Endothelial cell of umbilical vein (primary cell): ENCODE measurements around the gene MVB12B. TPM values are rescaled to one million over a fixed set of nuclear protein-coding genes. Genes with fewer than 3 reads are reported as not detected.

Experiments
- BruUV-seq: library from RNA; stranded (reverse); fragments of 400-500 nt; replicated peaks from 2 replicates; lab custom pipeline; 2021; lab: Mats Ljungman, UMichigan
- CTCF ChIA-PET: fragments of 300-600, 350-600 bp; sonication (Branson Sonifier 250); formaldehyde crosslinking; loops from one replicate; lab custom pipeline; 2021; ENCODE audit warnings: antibody characterized with exemption, inconsistent platforms; lab: Charles Lee
- POLR2A ChIA-PET: fragments of 300-600, 350-600 bp; sonication (Branson Sonifier 250); formaldehyde crosslinking; loops from one replicate; lab custom pipeline; 2021; ENCODE audit warnings: antibody characterized with exemption, inconsistent platforms; lab: Charles Lee
- DNase-seq: peaks from one replicate; pipeline ENCODE4 v3.0.0-alpha.2; 2011; ENCODE audit warnings: low read depth, low spot score
- FAIRE-seq: peaks from 2 replicates; lab custom pipeline; 2011; peaks lifted over from hg19 to GRCh38; lab: Jason Lieb, UNC
- H2AFZ ChIP-seq: 2 replicates; pipeline ENCODE4 v1.6.0; 2012; ENCODE audit warnings: low read depth, low read length, control low read depth, inconsistent platforms
- H3K27ac ChIP-seq: 2 replicates; pipeline ENCODE4 v1.5.1; 2011; ENCODE audit warnings: low read depth, mild to moderate bottlenecking, control low read depth, low read length, moderate library complexity; ENCODE audit not compliant: insufficient read depth
- H3K27me3 ChIP-seq, 2 experiments: 2 replicates each; pipeline versions ENCODE4 v1.6.0 to v1.6.1; 2011; ENCODE audit warnings: low read length in 2 of 2, mixed read lengths in 1 of 2; ENCODE audit not compliant: control insufficient read depth in 2 of 2, insufficient read depth in 2 of 2
- H3K36me3 ChIP-seq, 2 experiments: 2 replicates in 1 of 2; 3 replicates in 1 of 2; pipeline ENCODE4 v1.5.1; 2011; ENCODE audit warnings: low read length in 2 of 2, mild to moderate bottlenecking in 1 of 2, moderate library complexity in 1 of 2; ENCODE audit not compliant: control insufficient read depth in 2 of 2, insufficient read depth in 2 of 2; ENCODE audit errors: extremely low read depth in 1 of 2
- H3K4me1 ChIP-seq: 3 replicates; pipeline ENCODE4 v1.5.1; 2011; ENCODE audit warnings: mild to moderate bottlenecking, low read length; ENCODE audit not compliant: control insufficient read depth, insufficient read depth; ENCODE audit errors: extremely low read depth
- H3K4me2 ChIP-seq: 2 replicates; pipeline ENCODE4 v1.6.1; 2011; ENCODE audit warnings: low read length, control low read depth, mixed read lengths; ENCODE audit not compliant: insufficient read depth
- H3K4me3 ChIP-seq, 3 experiments: fragments of 200-600 bp in 1 of 3; sonication (generic), shearing (Covaris generic) in 1 of 3; replicated peaks in 1 of 3; 2 replicates each; pipeline ENCODE4 v1.5.1; 2011 to 2016; ENCODE audit warnings: control low read depth in 3 of 3, low read length in 3 of 3, mild to moderate bottlenecking in 2 of 3, inconsistent platforms in 1 of 3, low read depth in 1 of 3, moderate library complexity in 1 of 3; ENCODE audit not compliant: insufficient read depth in 1 of 3
- H3K79me2 ChIP-seq: 2 replicates; pipeline ENCODE4 v1.6.0; 2012; ENCODE audit warnings: low read length, inconsistent platforms; ENCODE audit not compliant: control insufficient read depth, insufficient read depth
- H3K9ac ChIP-seq: replicated peaks from 2 replicates; pipeline ENCODE3; 2011; ENCODE audit warnings: low read length, control low read depth; ENCODE audit not compliant: insufficient read depth; ENCODE audit errors: extremely low read depth
- H3K9me1 ChIP-seq: replicated peaks from 3 replicates; pipeline ENCODE4 v1.6.0; 2011; ENCODE audit warnings: mild to moderate bottlenecking, low read length; ENCODE audit not compliant: control insufficient read depth, insufficient read depth; ENCODE audit errors: extremely low read depth
- H3K9me3 ChIP-seq: replicated peaks from 2 replicates; pipeline ENCODE4 v1.5.1; 2012; ENCODE audit warnings: low read length, inconsistent platforms; ENCODE audit not compliant: control insufficient read depth, insufficient read depth
- H4K20me1 ChIP-seq: replicated peaks from 2 replicates; pipeline ENCODE3; 2011; ENCODE audit warnings: mild to moderate bottlenecking, low read length; ENCODE audit not compliant: control insufficient read depth, insufficient read depth; ENCODE audit errors: extremely low read depth
- CTCF ChIP-seq, 2 donors: IDR thresholded peaks; 1 replicate in 1 of 2; 2 replicates in 1 of 2; pipeline ENCODE4 v1.5.1; 2011; ENCODE audit warnings: low read length in 2 of 2, mild to moderate bottlenecking in 2 of 2, moderate library complexity in 2 of 2, control low read depth in 1 of 2, inconsistent platforms in 1 of 2, low read depth in 1 of 2; ENCODE audit not compliant: insufficient read depth in 1 of 2; ENCODE audit errors: extremely low read depth in 1 of 2
- FOS ChIP-seq: IDR thresholded peaks from 2 replicates; pipeline ENCODE4 v1.6.1; 2011; ENCODE audit warnings: mild to moderate bottlenecking, low read length, moderate library complexity, borderline replicate concordance; ENCODE audit not compliant: insufficient read depth
- GATA2 ChIP-seq: IDR thresholded peaks from 2 replicates; pipeline ENCODE4 v1.7.0; 2011; ENCODE audit warnings: low read depth, mild to moderate bottlenecking, moderate library complexity, mixed read lengths, low read length; ENCODE audit not compliant: insufficient read length, insufficient read depth
- MYC ChIP-seq: IDR thresholded peaks from one replicate; pipeline ENCODE4 v1.6.1; 2011; ENCODE audit warnings: mild to moderate bottlenecking, low read depth, low read length
- POLR2A ChIP-seq: IDR thresholded peaks from 2 replicates; pipeline ENCODE4 v1.6.1; 2012; ENCODE audit warnings: low read depth, mild to moderate bottlenecking, control low read depth, low read length
- POLR2AphosphoS5 ChIP-seq: IDR thresholded peaks from 2 replicates; pipeline ENCODE4 v1.6.1; 2012; ENCODE audit warnings: low read depth, mild to moderate bottlenecking, control low read depth, low read length, moderate library complexity; ENCODE audit not compliant: insufficient read depth
- dilution Hi-C: fragments of 300-500 bp; cut with MboI; formaldehyde crosslinking; loops from one replicate; pipeline ENCODE4 v1.15.0; 2019; ENCODE audit warnings: low sequenced_read_pairs; ENCODE audit not compliant: extremely low pct_ligation_motif_present
- intact Hi-C: fragments of 100-400 bp; cut with micrococcal nuclease; formaldehyde crosslinking; loops from one replicate; pipeline ENCODE4 v1.10.0; 2022
- polyA plus RNA-seq, 4 experiments: library from polyadenylated mRNA; depleted of rRNA in 3 of 4; stranded (reverse) in 3 of 4; unstranded in 1 of 4; fragments of >200 nt; gene quantifications; 2 replicates each; pipeline versions ENCODE4 v1.2.1 to v1.2.3, GENCODE V29; 2011 to 2012; ENCODE audit warnings: missing spikeins in 1 of 4
- total RNA-seq: library from RNA; stranded (reverse); gene quantifications from 2 replicates; pipeline ENCODE4 v1.2.3, GENCODE V29; 2021
- TF ChIP-seq, protein P1 (sequence below): IDR thresholded peaks from 2 replicates; pipeline ENCODE4 v1.6.1; 2011; ENCODE audit not compliant: insufficient read depth, insufficient read length

Gene MVB12B
- total and polyA plus RNA-seq, 2 donors (not counting 3 experiments of a cell fraction or from before 2014, with no cell fraction given): 6.6 to 17.3 TPM

DNA sequence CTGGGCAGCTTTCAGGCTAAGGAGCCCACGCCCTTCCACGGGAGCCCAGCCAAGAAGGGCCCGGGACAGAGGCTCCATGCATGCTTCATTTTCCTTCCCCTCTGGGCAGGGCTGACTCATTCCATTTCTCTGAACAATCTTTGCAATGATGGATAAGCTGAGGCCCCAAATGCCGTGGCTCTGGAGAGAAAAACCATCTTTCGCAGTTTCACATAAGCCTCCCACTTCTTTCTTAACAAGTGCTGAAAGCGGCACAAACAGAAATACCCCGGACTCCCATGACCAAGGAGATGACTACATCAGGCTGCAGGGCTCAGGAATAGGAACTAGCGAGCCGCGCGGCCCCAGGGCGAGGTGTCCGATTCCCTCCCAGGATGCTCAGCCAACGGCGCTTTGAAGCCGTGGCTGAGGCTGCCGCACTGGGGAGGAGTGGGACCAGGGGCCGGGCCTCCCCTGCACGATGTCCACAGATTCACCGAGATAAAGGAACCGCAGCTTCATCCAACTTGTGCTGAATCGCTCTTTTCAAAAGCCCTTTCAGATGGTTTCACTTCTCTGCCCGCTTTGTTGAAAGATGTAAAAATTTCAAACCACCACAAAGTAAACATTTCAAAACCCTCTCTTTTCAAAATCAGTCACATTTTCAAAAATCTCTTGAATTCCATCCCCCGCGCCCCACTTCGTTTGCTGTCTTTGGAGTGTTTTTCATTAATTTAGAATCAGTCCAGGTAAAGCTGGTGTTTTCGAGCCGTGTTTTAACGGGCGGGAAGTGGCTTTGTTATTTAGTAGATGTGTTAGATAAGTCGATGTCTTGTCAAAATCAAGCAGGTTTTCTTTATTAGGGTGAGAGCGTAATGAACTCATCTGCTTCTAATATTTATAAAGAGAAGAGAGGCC, 190.6 kb downstream of the MVB12B start:
- ChIA-PET POLR2A (no interaction called here), CTCF (interaction anchor here (1.0 to 2.3 kb wide), 6 partner anchors 9 to 265 kb away, joined by 3 to 8 read pairs (median 4); no protein-coding TSS in a partner anchor)
- Histone ChIP-seq H3K9me1 (no peaks in the 10 kb centered on the region), H3K4me1 (peaks cover 5% of the 10 kb centered on the region), H3K36me3 (no peaks in the 10 kb centered on the region), H3K4me2 (peak overlapping the region; percentile 84), H3K27ac (no peak overlapping the region), H3K9me3 (no peaks in the 10 kb centered on the region), H3K79me2 (no peaks in the 10 kb centered on the region), H3K4me3 (peak overlapping the region; percentile 0 to 24 (median 10)), H4K20me1 (no peaks in the 10 kb centered on the region), H3K9ac (no peak overlapping the region), H3K27me3 (peaks cover 25 to 28% of the 10 kb centered on the region in 2 experiments), H2AFZ (peak overlapping the region; percentile 48)
- no TSS peak for BruUV-seq
- peak; percentile 93 for FAIRE-seq
- dilution Hi-C loops (no loop called here), intact Hi-C loops (no loop called here)
- DNase-seq: peak; percentile 53
- TF ChIP-seq CTCF (IDR thresholded peaks at IDR 0.05; ENCODE audit: extremely low read depth in 1 of 2, insufficient read depth in 1 of 2, low read depth in 1 of 2, low read length in 2 of 2) (no peak), FOS (peak; percentile 65)

DNA sequence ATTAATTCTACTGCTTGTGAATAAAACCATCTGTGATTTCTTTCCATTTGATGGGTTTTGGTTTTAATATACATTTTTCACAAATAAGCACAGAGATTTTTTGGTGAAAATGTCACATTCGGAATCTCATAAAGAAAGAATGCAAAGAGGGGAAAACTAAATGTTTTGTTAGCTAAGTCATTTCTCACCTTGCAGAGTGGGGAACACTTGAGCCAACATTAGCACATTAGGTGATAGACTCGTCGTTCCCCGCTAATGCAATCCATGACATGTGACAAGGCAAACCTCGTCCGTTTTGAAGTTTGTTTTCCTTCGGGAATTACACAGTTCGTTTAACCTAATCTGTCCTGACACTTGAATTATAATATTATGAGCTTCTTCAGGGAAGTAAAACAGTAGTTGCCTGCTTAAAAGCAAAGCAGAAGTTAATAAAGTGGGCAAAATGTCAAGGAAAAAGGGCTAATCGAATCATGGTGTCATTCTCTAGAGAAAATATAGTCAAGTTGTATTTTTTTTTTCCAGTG, 191.3 kb downstream of the MVB12B start:
- H3K4me3 ChIP-seq: no peak overlapping the region
- H3K79me2 ChIP-seq: no peaks in the 10 kb centered on the region
- no peaks in the 10 kb centered on the region for H3K9me1 ChIP-seq
- H3K27me3 ChIP-seq: peaks cover 28% of the 10 kb centered on the region in 2 experiments
- H3K9me3 ChIP-seq: no peaks in the 10 kb centered on the region
- ChIA-PET POLR2A (no interaction called here), CTCF (interaction anchor here (0.8 to 2.3 kb wide), 6 partner anchors 9 to 119 kb away, joined by 3 to 8 read pairs (median 3); no protein-coding TSS in a partner anchor)
- FAIRE-seq: no peak
- TF ChIP-seq POLR2AphosphoS5 (no peak), POLR2A (no peak), GATA2 (no peak), MYC (no peak), FOS (no peak)
- TF ChIP-seq, protein P1, sequence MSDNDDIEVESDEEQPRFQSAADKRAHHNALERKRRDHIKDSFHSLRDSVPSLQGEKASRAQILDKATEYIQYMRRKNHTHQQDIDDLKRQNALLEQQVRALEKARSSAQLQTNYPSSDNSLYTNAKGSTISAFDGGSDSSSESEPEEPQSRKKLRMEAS: no peak
- H3K9ac ChIP-seq: no peak overlapping the region
- no peaks in the 10 kb centered on the region for H3K36me3 ChIP-seq
- H3K4me1 ChIP-seq: peaks cover 5% of the 10 kb centered on the region
- peak overlapping the region; percentile 84 for H3K4me2 ChIP-seq
- H4K20me1 ChIP-seq: no peaks in the 10 kb centered on the region
- DNase-seq: no peak
- H3K27ac ChIP-seq: no peak overlapping the region
- no peak overlapping the region for H2AFZ ChIP-seq
- BruUV-seq: no TSS peak
- dilution Hi-C loops: no loop called here
- intact Hi-C loops: no loop called here
